Neural cell (in vitro differentiated cells): Measurements from ENCODE around the gene ATG4D.

Experiments used
- POLR2AphosphoS5 ChIP-seq: IDR thresholded peaks from 2 replicates; pipeline ENCODE4 v1.6.1; 2012
- SMC3 ChIP-seq: fragments of 450-650 bp; conservative IDR thresholded peaks from 2 replicates; pipeline ENCODE4 v1.6.1; 2014; ENCODE audit warnings: antibody characterized with exemption, mild to moderate bottlenecking, moderate library complexity; ENCODE audit not compliant: poor library complexity
- TF ChIP-seq, protein P1 (sequence below): fragments of 450-650 bp; IDR thresholded peaks from 2 replicates; pipeline ENCODE4 v1.5.1; 2014; ENCODE audit warnings: antibody characterized with exemption, mild to moderate bottlenecking, moderate library complexity; ENCODE audit not compliant: poor library complexity, severe bottlenecking

DNA sequence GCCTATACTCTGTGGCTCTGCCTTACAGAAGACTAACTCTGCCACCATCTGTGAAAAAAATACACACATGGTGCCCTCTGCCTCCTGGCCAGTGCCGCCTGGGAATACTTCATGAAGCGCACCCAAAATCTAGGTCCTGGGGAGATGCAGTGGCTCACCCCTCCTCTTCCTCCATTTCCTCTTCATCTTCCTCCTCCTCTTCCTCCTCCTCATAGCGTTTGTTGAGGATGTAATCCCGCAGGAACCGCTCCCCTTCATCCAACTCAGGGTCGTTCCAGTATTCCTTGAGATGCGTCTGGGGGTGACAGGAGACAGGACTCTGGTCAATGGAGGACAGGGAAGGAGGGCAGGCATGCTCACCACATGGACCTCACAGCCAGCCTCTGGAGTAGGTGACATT, 16.4 kb downstream of the ATG4D start:
- TF ChIP-seq, protein P1, sequence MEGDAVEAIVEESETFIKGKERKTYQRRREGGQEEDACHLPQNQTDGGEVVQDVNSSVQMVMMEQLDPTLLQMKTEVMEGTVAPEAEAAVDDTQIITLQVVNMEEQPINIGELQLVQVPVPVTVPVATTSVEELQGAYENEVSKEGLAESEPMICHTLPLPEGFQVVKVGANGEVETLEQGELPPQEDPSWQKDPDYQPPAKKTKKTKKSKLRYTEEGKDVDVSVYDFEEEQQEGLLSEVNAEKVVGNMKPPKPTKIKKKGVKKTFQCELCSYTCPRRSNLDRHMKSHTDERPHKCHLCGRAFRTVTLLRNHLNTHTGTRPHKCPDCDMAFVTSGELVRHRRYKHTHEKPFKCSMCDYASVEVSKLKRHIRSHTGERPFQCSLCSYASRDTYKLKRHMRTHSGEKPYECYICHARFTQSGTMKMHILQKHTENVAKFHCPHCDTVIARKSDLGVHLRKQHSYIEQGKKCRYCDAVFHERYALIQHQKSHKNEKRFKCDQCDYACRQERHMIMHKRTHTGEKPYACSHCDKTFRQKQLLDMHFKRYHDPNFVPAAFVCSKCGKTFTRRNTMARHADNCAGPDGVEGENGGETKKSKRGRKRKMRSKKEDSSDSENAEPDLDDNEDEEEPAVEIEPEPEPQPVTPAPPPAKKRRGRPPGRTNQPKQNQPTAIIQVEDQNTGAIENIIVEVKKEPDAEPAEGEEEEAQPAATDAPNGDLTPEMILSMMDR: no peak
- TF ChIP-seq SMC3: no peak
- TF ChIP-seq POLR2AphosphoS5: no peak
